ENCODE data around the gene USP31.

The USP31 gene

DNA sequence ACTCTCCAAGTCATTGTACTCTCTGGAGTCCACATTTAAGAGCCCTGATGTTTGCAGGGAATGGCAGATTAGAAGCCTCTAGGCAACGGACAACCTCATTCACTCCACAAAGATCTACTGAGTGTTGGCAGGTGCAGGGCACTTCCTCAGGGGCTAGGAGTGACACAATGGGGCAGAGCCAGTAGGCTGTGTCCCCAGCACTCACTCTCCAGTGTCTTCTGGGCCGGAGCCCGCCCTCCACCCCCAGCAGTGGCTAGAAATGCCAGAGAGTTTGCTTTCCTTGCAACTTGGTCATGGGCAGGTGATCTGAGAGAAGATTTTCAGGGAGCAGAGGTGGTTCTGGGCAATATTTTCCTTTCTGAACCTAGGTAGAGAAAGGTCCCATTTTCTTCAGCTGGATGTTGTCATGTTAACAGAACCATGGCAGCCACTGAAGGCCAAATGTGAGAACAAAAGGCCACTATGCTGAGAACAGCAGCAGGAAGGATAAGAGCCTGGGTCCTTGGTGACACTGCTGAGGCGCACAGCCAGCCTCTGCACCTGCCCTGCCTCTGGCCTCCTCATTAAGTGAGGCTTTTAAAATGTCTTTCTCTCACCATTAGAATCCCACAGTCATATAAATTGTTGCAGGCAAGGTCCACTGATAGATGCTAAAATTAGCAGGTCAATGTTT is 96.2 kb downstream of the USP31 start:
- DNase-seq = no peak

DNA sequence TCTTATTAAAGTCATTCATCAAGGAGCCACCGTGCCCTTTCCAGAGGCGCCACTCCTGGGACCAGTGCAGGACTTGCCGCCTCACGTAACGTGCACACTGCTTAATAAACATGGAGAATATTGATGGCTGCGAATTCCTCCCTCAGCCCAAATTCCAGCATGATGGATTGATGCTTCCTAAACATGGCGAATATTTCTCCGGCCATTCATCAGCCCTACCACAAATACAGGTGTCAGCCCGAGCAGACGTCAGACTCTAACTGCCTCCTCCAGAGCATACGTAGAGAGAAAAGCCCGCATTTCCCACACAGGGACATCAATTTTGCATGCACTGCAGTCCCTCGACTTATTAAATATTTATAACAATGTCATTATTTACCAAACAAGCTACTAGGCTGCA is 97.0 kb downstream of the USP31 start:
- DNase-seq = no peak

- DNase-seq = no peak
Measured at GRCh38 chr16:23051587-23051986, 97.7 kb downstream of the USP31 start.

GRCh38 chr16:23048164-23048563 is 101.1 kb downstream of the USP31 start:
- DNase-seq = no peak

DNA sequence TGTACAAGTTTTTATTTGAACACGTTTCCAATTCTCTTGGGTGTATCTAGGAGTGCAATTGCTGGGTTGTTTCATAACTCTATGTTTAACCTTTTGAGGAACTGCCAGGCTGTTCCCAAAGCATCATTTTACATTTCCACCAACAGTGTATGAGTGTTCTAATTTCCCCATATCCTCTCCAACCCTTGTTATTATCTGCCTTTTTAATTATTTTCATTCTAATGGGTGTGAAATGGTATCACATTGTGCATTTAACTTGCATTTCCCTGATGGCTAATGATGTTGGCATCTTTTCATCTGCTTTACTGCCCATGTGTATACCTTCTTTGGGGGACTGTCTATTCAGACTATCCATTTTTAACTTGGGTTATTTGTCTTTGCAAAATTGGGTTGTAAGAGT is 104.2 kb downstream of the USP31 start:
- no peak for DNase-seq

- DNase-seq = no peak
Measured at GRCh38 chr16:23040246-23040645, 109.0 kb downstream of the USP31 start.

- DNase-seq = no peak
Measured at GRCh38 chr16:23039118-23039517, 110.1 kb downstream of the USP31 start.

- no peak for DNase-seq
Measured at GRCh38 chr16:23035240-23035639, 114.0 kb downstream of the USP31 start.

DNA sequence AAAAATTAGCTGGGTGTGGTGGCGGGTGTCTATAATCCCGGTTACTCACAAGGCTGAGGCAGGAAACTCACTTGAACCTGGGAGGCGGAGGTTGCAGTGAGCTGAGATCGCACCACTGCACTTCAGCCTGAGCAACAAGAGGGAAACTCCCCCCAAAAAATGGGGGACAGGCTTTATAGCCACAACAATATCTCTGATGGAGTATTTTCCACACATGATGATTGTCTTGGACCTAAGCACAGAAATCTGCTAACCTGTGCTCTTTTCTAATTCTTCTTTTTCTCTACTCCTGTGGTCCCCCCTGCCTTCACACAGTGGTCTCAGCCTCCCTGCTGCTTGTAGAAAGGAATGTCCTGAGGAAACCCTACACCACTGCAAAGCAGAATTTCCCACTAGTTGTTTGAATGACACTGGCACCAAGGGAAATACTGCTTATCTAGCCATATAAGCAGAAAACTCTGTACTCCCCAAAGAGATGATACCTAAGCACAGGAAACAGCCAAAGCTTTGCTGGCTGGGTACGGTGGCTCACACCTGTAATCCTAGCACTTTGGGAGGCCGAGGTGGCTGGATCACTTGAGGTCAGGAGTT is 117.6 kb downstream of the USP31 start:
- DNase-seq = no peak

- no peak for DNase-seq
Measured at GRCh38 chr16:23029733-23030420, 119.4 kb downstream of the USP31 start.

- DNase-seq = no peak
Measured at GRCh38 chr16:23027386-23027785, 121.9 kb downstream of the USP31 start.

DNA sequence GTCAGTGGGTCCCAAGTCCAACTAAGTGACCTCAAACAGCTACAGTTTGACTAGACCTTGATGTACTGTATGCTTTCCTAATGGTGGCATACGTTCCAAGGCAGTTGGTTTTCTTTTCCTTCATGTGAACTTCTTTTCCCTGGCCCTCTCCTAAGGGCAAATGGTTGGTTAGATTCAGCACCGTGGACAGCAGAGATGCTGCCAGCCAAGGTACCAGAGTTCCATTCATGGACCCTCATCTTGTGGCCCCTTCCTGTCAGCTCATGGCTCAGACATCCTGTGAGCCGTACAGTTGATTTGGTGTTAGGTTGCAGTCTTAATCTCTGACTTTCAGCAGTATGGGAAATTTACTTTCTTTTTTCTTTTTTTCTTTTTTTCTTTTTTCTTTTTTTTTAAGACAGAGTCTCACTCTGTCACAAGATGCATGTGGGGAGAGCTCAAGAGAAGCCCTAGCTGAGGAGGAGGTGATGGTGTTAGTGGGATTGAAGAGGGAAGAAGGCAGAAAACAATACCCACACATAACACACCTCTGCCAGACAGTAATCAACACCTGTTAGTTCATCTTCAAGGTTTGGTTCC is 122.4 kb downstream of the USP31 start:
- DNase-seq = no peak

DNA sequence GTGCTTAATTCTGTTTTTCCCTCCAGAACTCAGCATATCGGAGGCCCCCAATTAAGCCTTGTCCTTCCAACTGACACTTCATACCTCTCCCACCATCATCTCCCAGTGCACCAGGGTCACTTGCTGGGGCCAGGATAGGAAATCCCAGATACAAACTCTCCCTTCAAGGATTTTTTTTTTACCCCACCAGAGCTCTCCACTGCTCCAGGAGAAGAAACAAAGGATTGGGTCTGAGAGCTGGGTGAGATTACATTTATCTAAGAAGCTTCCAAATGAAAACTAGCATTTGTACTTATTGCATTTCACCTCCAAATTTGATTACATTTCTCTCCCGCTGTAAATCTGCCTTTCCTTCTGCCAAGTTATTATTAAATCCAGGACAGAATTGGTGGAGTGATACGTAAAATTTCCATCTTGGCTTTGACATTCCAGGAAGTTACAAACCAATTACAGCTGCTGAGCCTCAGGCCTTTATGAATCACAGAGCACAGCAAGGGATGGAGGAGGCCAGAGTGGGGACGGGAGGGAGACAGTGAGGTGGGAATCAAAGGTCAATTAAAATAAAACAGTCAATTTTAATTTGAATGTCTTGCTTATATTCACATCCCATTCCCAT is 123.5 kb downstream of the USP31 start:
- DNase-seq = no peak

- no peak for DNase-seq
Measured at GRCh38 chr16:23024044-23024443, 125.2 kb downstream of the USP31 start.

DNA sequence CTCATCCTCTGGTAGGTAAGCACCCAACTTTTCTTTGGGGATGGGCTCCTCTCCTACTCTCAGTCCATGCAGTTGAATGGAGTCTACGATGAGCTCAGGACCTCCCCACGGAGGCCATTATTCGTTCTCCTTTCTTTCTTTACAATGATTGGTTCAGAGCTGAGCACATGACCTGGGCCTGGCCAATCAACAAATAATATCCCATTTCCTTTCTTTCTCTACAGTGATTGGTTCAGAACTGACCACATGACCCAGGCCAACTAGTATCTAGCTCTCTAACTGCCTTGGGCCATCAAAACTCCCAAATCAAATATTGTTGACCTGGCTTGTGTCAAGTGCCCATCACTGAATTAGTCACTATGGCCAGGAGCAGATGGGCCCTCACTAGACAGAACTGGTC is 129.2 kb downstream of the USP31 start:
- DNase-seq = no peak

DNA sequence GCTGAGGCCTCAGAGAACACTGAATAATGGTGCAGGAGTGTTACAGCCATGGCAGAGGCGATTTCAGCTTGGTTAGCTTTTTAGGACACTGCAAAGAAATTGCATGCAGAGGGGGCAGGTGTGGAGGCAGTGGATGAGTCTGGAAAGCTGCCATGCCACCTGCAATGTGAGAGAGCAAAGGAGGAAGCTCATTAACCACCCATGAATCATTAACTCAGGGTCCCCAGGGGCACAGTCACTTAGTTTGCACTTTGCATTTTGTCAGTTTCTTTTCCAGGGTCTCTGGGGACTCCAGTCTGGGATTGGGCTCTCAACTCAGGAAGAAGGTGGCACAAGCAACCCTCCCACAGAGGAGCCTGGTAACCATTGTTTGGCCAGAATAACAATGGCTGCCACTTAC is 132.9 kb downstream of the USP31 start:
- DNase-seq = no peak

DNA sequence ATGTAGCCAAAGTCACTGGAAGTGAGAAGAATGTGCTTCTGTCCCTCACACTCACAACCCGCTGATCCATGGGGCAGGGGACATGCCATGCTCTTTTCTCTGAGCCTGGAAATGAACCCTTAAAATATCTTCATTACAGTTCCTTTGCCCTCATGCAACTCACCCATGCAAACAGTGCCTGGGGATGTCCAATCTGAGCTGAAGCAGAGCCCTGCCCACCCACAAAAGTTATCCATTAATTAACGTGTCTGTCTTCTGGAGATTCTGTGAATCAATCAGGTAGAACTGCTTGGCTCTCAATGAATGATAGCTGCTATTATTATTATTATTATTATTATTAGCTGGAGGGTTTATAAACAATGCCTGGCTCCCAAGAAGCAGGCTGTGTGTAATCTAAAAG is 133.7 kb downstream of the USP31 start:
- no peak for DNase-seq

GRCh38 chr16:23014592-23014991 is 134.7 kb downstream of the USP31 start:
- no peak for DNase-seq
